Measurements from ENCODE around the gene FAM53A. TPM values are rescaled to one million over a fixed set of nuclear protein-coding genes. Genes with fewer than 3 reads are reported as not detected.
A peak's percentile ranks its signal among the peaks of the same experiment; 100 is the strongest.
"Not testable (repeated sequence)": the region's sequence is repeated elsewhere in the genome, so short reads cannot be mapped to it uniquely, and the experiment has no call there.

The FAM53A gene
- total and polyA plus RNA-seq, 2 donors, result 0.63 to 2.9 TPM

GRCh38 chr4:1711571-1712215 lies 27.6 kb upstream of the FAM53A start:
- no peak for DNase-seq (ENCODE audit: extremely low spot score)
- under 1% methylated on average over 85 of the region's 85 CpGs for WGBS
- Histone ChIP-seq H3K4me3 (ENCODE audit: low read depth, low read length) (peak overlapping the region; percentile 94), H3K4me1 (ENCODE audit: insufficient read depth) (no peaks in the 10 kb centered on the region), H3K27ac (ENCODE audit: low read depth) (peak overlapping the region; percentile 95), H3K36me3 (ENCODE audit: insufficient read depth) (no peaks in the 10 kb centered on the region)

- DNase-seq (ENCODE audit: extremely low spot score), result no peak
- Histone ChIP-seq H3K4me3 (ENCODE audit: low read depth, low read length) (peak overlapping the region; percentile 94), H3K36me3 (ENCODE audit: insufficient read depth) (no peaks in the 10 kb centered on the region), H3K4me1 (ENCODE audit: insufficient read depth) (no peaks in the 10 kb centered on the region), H3K27ac (ENCODE audit: low read depth) (peak overlapping the region; percentile 95)
- 14% methylated on average over 22 of the region's 22 CpGs for WGBS
These were observed 27.0 kb upstream of the FAM53A start for GRCh38 chr4:1711055-1711570.

DNA sequence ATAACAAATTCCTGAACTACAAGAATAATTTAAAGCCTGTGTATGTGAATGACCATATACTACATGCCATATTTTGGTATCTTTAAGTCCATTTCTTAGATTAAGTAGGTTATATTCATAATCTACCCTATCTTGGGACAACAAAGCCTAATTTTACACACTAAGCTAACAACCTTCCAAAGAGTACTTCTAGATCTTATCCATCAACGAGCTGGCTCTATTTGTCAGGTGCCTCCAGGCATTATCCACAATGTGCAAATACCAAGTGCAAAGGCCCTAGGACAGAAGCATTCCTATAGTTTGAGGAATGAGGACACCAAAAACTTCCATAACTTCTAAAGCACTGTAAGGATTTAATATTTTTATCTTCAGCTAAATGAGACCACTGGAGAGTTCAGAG lies 24.5 kb upstream of the FAM53A start:
- DNase-seq (ENCODE audit: extremely low spot score), result no peak
- no peaks in the 10 kb centered on the region for H3K4me1 ChIP-seq (ENCODE audit: insufficient read depth)
- 61% methylated on average over 1 of the region's 1 CpG for WGBS
- no peak overlapping the region for H3K4me3 ChIP-seq (ENCODE audit: low read depth, low read length)
- no peaks in the 10 kb centered on the region for H3K36me3 ChIP-seq (ENCODE audit: insufficient read depth)
- H3K27ac ChIP-seq (ENCODE audit: low read depth), result no peak overlapping the region

GRCh38 chr4:1706358-1706757 lies 22.2 kb upstream of the FAM53A start:
- DNase-seq (ENCODE audit: extremely low spot score), result no peak
- Histone ChIP-seq H3K4me3 (ENCODE audit: low read depth, low read length) (no peak overlapping the region), H3K36me3 (ENCODE audit: insufficient read depth) (no peaks in the 10 kb centered on the region), H3K27ac (ENCODE audit: low read depth) (no peak overlapping the region), H3K4me1 (ENCODE audit: insufficient read depth) (no peaks in the 10 kb centered on the region)
- WGBS, result 92% methylated on average over 6 of the region's 6 CpGs

- Histone ChIP-seq H3K4me1 (ENCODE audit: insufficient read depth) (no peaks in the 10 kb centered on the region), H3K36me3 (ENCODE audit: insufficient read depth) (no peaks in the 10 kb centered on the region), H3K27ac (ENCODE audit: low read depth) (no peak overlapping the region), H3K4me3 (ENCODE audit: low read depth, low read length) (no peak overlapping the region)
- WGBS, result 97% methylated on average over 6 of the region's 6 CpGs
- no peak for DNase-seq (ENCODE audit: extremely low spot score)
These were observed 21.6 kb upstream of the FAM53A start for GRCh38 chr4:1705732-1706131.

- H3K4me1 ChIP-seq (ENCODE audit: insufficient read depth), result no peaks in the 10 kb centered on the region
- peaks cover 2% of the 10 kb centered on the region for H3K36me3 ChIP-seq (ENCODE audit: insufficient read depth)
- DNase-seq (ENCODE audit: extremely low spot score), result no peak
- 55% methylated on average over 1 of the region's 1 CpG for WGBS
- no peak overlapping the region for H3K27ac ChIP-seq (ENCODE audit: low read depth)
- no peak overlapping the region for H3K4me3 ChIP-seq (ENCODE audit: low read depth, low read length)
These were observed 19.8 kb upstream of the FAM53A start for GRCh38 chr4:1703867-1704266.

GRCh38 chr4:1701671-1702070 lies 17.6 kb upstream of the FAM53A start:
- not testable (repeated sequence) for H3K4me3 ChIP-seq (ENCODE audit: low read depth, low read length); DNase-seq (ENCODE audit: extremely low spot score); H3K36me3 ChIP-seq (ENCODE audit: insufficient read depth); H3K4me1 ChIP-seq (ENCODE audit: insufficient read depth); H3K27ac ChIP-seq (ENCODE audit: low read depth)
- WGBS, result 91% methylated on average over 8 of the region's 8 CpGs

DNA sequence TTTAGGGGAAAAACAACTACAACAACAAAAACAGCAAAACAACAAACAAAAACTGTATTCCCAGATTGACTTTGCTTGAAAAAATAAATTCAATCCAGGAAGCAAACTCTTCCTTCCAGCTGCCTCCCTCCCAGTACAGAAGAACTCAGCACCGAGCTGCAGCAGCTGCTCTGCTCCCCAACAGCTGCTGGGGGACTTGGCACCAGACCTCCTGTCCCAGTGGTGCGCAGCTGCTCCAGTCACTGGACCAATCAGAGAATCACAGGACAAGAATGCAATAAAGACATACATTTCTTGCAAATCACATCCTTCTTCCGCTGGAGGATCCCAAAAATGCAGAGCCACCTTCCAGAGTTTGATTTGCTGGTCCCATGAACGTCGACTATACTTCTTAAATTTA lies 11.8 kb upstream of the FAM53A start:
- no peak for DNase-seq (ENCODE audit: extremely low spot score)
- H3K4me1 ChIP-seq (ENCODE audit: insufficient read depth), result no peaks in the 10 kb centered on the region
- peaks cover 4% of the 10 kb centered on the region for H3K36me3 ChIP-seq (ENCODE audit: insufficient read depth)
- WGBS, result 59% methylated on average over 5 of the region's 5 CpGs
- no peak overlapping the region for H3K4me3 ChIP-seq (ENCODE audit: low read depth, low read length)
- H3K27ac ChIP-seq (ENCODE audit: low read depth), result no peak overlapping the region

- Histone ChIP-seq H3K36me3 (ENCODE audit: insufficient read depth) (no peaks in the 10 kb centered on the region), H3K4me1 (ENCODE audit: insufficient read depth) (no peaks in the 10 kb centered on the region), H3K4me3 (ENCODE audit: low read depth, low read length) (no peak overlapping the region), H3K27ac (ENCODE audit: low read depth) (no peak overlapping the region)
- 48% methylated on average over 7 of the region's 7 CpGs for WGBS
- DNase-seq (ENCODE audit: extremely low spot score), result peak; percentile 28
These were observed 9.2 kb upstream of the FAM53A start for GRCh38 chr4:1693131-1693896.

- no peaks in the 10 kb centered on the region for H3K36me3 ChIP-seq (ENCODE audit: insufficient read depth)
- H3K4me1 ChIP-seq (ENCODE audit: insufficient read depth), result no peaks in the 10 kb centered on the region
- no peak overlapping the region for H3K27ac ChIP-seq (ENCODE audit: low read depth)
- H3K4me3 ChIP-seq (ENCODE audit: low read depth, low read length), result no peak overlapping the region
- 88% methylated on average over 9 of the region's 9 CpGs for WGBS
- no peak for DNase-seq (ENCODE audit: extremely low spot score)
These were observed 7.7 kb upstream of the FAM53A start for GRCh38 chr4:1691737-1692373.

DNA sequence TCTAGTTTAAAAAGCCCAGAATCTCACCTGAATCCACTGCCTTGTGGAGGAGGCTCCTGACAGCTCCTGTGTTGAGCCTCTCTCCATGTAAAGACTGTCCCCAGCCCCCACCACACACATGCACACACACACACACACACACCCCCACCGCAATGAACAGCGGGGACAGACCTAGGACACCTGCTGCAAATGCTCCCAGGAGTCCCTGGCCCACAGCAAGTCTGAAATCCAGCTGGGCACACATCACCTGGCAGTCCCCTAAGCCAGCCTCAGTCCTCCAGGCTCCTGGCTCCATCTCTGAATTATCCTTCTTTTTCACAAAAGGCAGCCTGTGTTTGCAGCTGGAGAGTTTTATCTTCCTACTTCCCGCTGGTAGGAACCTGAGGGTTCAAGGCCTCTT lies 6.6 kb upstream of the FAM53A start:
- WGBS, result 96% methylated on average over 3 of the region's 3 CpGs
- H3K4me1 ChIP-seq (ENCODE audit: insufficient read depth), result no peaks in the 10 kb centered on the region
- no peaks in the 10 kb centered on the region for H3K36me3 ChIP-seq (ENCODE audit: insufficient read depth)
- DNase-seq (ENCODE audit: extremely low spot score), result no peak
- no peak overlapping the region for H3K4me3 ChIP-seq (ENCODE audit: low read depth, low read length)
- no peak overlapping the region for H3K27ac ChIP-seq (ENCODE audit: low read depth)

- no peaks in the 10 kb centered on the region for H3K4me1 ChIP-seq (ENCODE audit: insufficient read depth)
- no peaks in the 10 kb centered on the region for H3K36me3 ChIP-seq (ENCODE audit: insufficient read depth)
- H3K4me3 ChIP-seq (ENCODE audit: low read depth, low read length), result no peak overlapping the region
- no peak for DNase-seq (ENCODE audit: extremely low spot score)
- 53% methylated on average over 7 of the region's 7 CpGs for WGBS
- no peak overlapping the region for H3K27ac ChIP-seq (ENCODE audit: low read depth)
These were observed 2.4 kb upstream of the FAM53A start for GRCh38 chr4:1686440-1687036.

- no peak for DNase-seq (ENCODE audit: extremely low spot score)
- Histone ChIP-seq H3K4me3 (ENCODE audit: low read depth, low read length) (no peak overlapping the region), H3K36me3 (ENCODE audit: insufficient read depth) (no peaks in the 10 kb centered on the region), H3K27ac (ENCODE audit: low read depth) (no peak overlapping the region), H3K4me1 (ENCODE audit: insufficient read depth) (no peaks in the 10 kb centered on the region)
- WGBS, result 77% methylated on average over 23 of the region's 23 CpGs
These were observed 1.4 kb upstream of the FAM53A start for GRCh38 chr4:1685235-1686150.
